GM18498 (cell line): ENCODE data around the gene NCKIPSD.

Source experiments
- ATAC-seq: cut with Tn5 transposase; IDR thresholded peaks from one replicate; pipeline ENCODE4 v1.9.1; 2021; ENCODE audit warnings: mild to moderate bottlenecking, moderate library complexity; ENCODE audit not compliant: unreplicated experiment

NCKIPSD gene

GRCh38 chr3:48651771-48652170 lies 33.9 kb downstream of the NCKIPSD start:
- no peak for ATAC-seq

GRCh38 chr3:48650723-48651122 lies 35.0 kb downstream of the NCKIPSD start:
- ATAC-seq = no peak

- ATAC-seq = no peak
Measured at GRCh38 chr3:48648188-48648850, 37.4 kb downstream of the NCKIPSD start.

- ATAC-seq = no peak
Measured at GRCh38 chr3:48647714-48648113, 38.0 kb downstream of the NCKIPSD start.

- ATAC-seq = no peak
Measured at GRCh38 chr3:48644898-48645760, 40.6 kb downstream of the NCKIPSD start.

- ATAC-seq = no peak
Measured at GRCh38 chr3:48642605-48643004, 43.1 kb downstream of the NCKIPSD start.

GRCh38 chr3:48641396-48641795 lies 44.3 kb downstream of the NCKIPSD start:
- ATAC-seq = no peak

- ATAC-seq = no peak
Measured at GRCh38 chr3:48639944-48640606, 45.6 kb downstream of the NCKIPSD start.

- ATAC-seq = no peak
Measured at GRCh38 chr3:48637305-48637704, 48.4 kb downstream of the NCKIPSD start.

- ATAC-seq = no peak
Measured at GRCh38 chr3:48636149-48636655, 49.5 kb downstream of the NCKIPSD start.

GRCh38 chr3:48635222-48636021 lies 50.3 kb downstream of the NCKIPSD start, which contains the start of gene SLC26A6:
TSS of gene SLC26A6 (minus strand) at chr3:48635461. CDS start at chr3:48635393, 68 bp downstream.
- ATAC-seq = peak; percentile 90

- peak; percentile 27 for ATAC-seq
Measured at GRCh38 chr3:48634661-48635221, 51.0 kb downstream of the NCKIPSD start.

- no peak for ATAC-seq
Measured at GRCh38 chr3:48633743-48634142, 52.0 kb downstream of the NCKIPSD start.

- no peak for ATAC-seq
Measured at GRCh38 chr3:48633256-48633655, 52.5 kb downstream of the NCKIPSD start.

GRCh38 chr3:48631516-48632448 lies 53.9 kb downstream of the NCKIPSD start:
- no peak for ATAC-seq

- no peak for ATAC-seq
Measured at GRCh38 chr3:48630833-48631232, 54.9 kb downstream of the NCKIPSD start.

- ATAC-seq = no peak
Measured at GRCh38 chr3:48630407-48630806, 55.3 kb downstream of the NCKIPSD start.

- ATAC-seq = no peak
Measured at GRCh38 chr3:48629894-48630293, 55.8 kb downstream of the NCKIPSD start.
